GM21515 (cell line): Measurements from ENCODE around the gene SMTNL1.

Experiments
- ATAC-seq: cut with Tn5 transposase; IDR thresholded peaks from one replicate; pipeline ENCODE4 v1.9.1; 2021; ENCODE audit not compliant: unreplicated experiment

SMTNL1 gene, protein sequence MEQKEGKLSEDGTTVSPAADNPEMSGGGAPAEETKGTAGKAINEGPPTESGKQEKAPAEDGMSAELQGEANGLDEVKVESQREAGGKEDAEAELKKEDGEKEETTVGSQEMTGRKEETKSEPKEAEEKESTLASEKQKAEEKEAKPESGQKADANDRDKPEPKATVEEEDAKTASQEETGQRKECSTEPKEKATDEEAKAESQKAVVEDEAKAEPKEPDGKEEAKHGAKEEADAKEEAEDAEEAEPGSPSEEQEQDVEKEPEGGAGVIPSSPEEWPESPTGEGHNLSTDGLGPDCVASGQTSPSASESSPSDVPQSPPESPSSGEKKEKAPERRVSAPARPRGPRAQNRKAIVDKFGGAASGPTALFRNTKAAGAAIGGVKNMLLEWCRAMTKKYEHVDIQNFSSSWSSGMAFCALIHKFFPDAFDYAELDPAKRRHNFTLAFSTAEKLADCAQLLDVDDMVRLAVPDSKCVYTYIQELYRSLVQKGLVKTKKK

DNA sequence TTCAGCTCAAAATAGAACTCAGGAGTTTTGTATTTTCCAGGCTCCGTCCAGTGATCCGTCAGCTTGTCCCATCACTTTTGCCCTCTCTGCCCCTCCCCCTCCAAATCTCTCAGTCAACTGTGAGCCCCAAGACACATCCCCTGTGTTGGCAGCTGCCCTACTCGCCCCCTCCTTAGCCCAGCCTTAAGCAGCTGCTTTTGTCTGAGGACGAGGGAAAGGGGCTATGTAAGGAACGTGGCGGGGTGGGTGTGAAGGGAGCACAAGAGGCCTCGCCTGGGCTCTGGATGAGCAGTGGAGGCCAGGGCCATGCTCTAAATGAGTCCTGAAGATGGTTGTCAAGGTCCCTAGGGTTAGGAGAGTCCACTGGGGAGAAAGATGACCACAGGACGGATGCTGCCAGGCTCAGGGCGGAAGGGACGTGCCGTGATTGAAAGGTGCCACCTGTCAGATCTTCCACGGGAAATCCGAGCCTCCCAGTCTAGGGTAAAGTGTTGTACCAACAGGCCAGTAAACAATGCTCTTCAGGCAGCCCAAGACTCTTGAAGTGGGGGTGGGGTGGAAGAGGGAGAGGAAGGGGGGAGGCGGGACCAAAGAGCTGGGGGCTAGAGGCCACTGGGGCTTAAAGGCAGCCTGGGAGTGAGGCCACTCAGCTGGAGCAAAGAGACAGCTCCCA, at the start of gene SMTNL1:
Gene SMTNL1, plus strand, starts transcription at position 649 of the 673 bp plus-strand sequence. CDS start 5,048 bp downstream, outside the sequence.
- ATAC-seq: no peak

GRCh38 chr11:57487920-57488659, 49.3 kb upstream of the SMTNL1 start:
- no peak for ATAC-seq

DNA sequence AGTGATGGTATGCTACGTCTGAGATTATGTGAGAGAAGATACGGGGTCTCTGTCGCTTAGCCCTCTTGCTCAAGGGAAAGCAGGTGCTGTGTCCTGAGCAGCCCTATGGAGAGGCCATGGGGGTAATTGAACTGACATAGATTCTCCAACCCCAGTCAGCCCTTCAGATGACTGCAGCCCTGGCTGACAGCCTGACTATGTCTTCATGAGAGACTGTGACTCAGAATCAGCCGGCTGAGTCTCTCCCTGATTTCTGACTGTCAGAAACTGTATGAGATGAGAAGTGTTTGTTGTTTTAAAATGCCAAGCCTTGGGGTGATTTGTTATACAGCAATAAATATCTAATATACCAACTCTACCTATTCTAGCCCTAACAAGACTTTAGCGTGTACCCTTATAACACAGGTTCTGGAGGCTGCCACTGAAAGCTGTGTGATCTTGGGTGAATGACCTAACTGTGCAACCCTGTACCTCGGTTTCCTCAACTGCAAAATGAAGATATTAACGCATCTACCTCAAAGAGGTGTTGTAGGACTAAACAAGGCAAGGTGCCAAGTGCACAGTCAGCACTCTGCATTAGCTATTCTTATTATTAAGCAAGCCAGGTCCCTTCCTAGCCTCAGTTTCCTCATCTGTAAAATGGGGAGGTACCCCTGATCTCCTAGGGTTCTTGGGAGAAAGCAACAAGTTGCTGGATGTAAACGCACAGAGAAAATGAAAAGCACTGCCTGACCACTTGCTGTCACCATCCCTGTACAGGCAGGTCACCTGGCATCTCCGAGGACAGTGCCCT, 46.7 kb upstream of the SMTNL1 start:
- no peak for ATAC-seq

DNA sequence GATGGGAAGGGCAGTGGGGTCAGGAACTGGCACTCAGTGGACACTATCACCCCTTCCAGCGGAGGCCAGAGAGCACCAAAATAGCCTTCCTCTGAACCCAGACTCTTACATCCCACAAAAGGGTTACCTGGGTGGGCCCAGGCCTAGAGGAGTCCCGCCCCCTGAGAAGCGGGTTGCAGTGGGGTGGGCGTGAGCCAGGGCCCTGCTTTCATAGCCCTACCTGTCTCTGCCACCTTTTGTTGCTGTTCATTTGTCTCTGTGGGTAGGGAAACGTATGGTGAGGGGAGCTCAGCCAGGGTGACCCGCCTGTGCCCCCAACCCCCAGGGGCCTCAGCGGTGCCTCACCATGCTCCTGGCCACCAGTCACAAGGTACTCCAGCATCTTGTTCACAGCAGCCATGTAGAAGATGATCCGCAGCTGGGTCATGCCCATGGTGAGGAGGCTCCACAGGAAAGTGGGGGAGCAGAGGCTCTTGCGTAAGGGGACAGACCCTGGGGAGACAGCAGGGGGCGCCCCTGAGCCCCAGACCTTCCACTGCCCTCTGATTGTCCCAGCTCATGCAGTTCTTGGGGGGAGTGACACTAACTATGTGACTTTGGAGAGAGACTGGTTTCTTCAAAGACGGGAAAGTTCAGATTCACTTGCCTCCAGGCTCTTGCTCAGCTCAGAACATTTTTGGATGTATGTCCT, 45.9 kb upstream of the SMTNL1 start:
- ATAC-seq: no peak

DNA sequence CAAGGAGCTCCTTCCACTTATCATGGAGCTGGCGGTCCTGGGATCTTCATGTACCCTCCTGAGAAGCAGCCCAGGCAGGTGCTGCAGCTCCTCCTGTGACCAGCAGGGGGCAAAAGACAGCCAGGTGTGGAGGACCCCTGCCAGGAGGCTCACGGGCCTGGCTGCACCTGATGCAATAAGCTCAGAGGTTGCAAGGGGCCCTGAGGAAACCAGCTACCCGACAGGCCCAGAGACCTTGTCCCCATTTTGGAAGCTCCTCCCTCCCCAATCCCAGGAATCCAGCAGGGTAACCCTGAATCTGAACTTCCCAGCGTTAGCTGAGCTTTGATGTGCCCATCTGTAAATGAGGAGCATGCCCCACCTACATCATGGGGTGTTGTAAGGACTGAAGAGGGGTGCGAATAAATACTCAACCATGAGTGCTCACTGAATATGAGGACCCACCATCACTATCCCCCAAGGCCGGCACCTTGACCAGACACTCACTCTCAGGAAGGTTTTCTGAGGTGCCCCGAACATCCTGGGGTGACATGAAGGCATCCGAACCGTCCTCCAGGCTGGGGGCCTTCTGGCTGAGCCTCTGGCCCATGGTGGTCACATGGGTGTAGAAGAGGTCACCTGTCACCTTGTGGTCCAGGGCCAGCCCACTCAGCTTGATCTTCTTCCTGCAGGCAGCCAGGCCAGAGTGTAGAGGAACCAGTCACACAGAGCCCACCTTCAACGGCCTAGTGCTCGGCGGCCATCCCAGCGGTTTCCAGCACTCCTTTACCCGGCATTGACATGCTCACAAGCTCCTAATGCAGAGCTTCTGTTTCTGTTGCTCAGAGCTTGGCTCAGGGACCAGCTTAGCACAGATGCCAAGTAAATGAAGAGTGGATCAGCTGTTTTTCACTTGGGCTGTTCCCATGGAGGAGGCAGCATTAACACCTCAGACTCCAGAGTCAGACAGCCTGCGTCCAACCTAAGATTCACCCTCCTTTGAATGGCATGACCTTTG, 43.6 kb upstream of the SMTNL1 start:
- peak; percentile 68 for ATAC-seq

DNA sequence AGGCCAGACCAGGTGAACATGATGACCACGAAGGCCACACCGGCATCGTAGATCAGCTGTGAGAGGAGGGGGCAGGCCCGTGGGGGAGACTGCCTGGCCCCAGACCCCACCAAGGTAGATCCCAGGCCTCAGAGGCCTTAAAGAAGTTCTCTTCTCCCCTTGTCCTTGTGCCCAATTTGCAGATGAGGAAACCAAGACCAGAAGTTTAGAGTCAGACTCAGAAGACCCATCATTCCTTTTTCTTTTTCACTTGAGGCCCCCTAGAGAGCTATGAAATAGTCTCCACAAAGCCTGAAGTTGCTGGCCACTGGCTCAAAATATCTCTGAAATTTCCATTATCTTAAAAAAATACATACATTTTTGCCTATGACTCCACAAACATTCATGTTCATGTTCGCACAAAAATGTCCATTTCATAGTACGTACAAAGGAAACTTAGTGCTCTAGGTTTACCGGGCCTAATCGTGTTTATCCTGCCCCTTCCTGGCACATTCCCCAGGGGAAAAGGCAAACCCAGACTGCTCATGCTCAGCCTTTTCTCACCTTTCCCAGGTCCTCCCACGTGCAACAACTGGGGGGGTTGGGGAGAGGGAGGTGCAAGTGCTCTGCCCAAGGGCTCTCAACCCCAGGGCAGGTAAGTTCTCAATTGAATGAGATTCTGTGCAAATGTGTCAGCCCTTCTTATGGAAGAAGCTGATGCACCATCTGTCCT, 41.1 kb upstream of the SMTNL1 start:
- no peak for ATAC-seq

- no peak for ATAC-seq
These were observed 39.8 kb upstream of the SMTNL1 start for GRCh38 chr11:57497303-57498247.

DNA sequence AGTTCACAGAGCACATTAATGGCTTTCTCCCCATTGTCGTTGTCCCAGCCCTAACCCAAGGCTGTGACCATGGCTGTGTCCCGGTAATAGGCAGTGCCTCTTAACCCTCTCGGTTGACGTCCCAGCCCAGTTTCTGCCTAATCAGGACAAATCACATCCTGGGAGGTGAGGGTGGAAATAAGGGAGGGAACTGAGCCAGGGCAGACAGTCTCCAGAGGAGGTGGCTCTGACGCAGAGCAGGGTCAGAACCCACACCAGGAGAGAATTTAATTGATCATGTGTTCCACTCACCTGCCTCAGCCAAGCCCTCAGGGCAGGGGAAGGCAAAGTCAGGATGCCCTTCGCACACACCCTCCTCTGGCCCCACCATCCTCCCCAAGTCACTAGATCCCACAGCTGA, 38.9 kb upstream of the SMTNL1 start:
- ATAC-seq: no peak

GRCh38 chr11:57499413-57499982, 37.9 kb upstream of the SMTNL1 start:
- peak; percentile 98 for ATAC-seq

DNA sequence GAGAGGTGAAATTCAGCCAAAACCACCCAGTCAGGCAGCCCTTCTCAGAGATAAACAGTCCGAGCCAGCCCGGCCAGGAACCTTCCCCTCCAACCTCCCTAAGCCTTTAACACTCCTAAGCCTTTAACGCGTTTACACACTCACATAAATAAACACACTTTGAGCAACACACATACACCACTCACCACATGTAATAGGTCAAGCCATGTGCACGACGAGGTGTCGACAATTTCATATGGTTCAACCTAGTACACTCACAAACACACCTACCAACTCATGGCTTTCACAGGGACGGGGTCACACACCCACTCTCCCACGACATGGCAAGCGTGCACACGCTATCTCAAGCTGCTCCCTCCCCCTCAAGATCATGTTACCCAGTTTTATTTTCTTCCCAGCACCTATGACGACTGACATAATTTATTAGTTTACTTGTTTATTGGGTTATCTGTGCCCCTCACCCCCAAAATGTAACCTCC, 37.4 kb upstream of the SMTNL1 start:
- ATAC-seq: no peak

- ATAC-seq: no peak
These were observed 36.9 kb upstream of the SMTNL1 start for GRCh38 chr11:57500515-57500914.

- ATAC-seq: no peak
These were observed 36.5 kb upstream of the SMTNL1 start for GRCh38 chr11:57500926-57501325.

DNA sequence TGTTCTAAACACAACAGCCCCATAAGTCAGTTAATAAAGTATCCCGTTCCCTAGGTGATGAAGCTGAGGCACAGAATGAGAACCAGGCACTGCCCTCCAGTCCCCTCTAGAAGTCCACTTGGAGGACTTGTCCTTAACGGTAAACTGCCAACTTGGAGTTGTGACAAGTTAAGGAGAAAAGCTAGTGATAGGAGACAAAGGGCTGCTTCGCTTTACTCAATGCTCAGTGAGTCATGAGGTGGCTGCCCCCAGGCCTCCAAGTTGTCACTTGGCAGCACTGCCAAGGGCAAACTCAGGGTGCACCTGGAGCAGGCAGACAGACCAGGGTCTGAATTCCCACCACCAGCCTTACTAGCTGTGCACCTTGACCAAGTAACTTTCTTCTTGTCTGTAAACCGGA, 35.4 kb upstream of the SMTNL1 start:
- ATAC-seq: no peak

GRCh38 chr11:57502376-57502775, 35.0 kb upstream of the SMTNL1 start:
- ATAC-seq: no peak

- no peak for ATAC-seq
These were observed 34.5 kb upstream of the SMTNL1 start for GRCh38 chr11:57502870-57503269.

DNA sequence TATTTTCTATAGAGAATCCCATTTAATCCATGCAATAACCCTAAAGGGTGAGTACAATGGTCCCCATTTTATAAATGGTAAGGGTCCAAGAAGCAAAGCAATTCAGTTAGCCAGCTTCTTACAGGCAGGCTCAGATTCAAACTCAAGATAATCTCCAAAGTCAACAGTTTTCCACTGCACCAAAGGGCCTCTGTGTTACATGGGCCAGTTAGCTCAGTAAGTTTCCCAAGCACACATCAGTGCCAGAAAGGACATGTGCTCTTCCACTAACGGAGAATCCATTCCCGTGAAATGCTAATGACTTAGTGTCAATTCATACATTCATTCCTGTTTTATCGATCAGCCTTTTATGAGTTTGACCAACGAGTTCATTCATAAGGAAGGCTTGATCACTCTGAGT, 32.9 kb upstream of the SMTNL1 start:
- no peak for ATAC-seq

DNA sequence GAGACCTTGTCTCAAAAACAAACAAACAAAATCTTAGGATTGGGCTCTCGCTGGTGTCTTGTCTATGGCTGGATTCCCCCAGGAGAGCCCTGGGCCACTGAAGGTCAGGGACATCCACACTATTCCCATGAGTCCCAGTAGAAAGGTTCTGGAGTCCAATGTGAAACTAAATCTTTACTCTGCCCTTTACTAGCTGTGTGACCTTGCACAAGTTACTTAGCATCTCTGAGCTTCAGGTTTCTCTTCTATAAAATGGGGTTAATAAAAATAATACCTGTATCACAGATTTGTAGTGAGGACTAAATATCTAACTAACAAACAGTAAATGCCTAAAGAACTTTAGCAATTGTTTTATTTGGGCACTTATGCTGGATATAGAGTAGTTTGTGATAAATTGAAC, 30.9 kb upstream of the SMTNL1 start:
- ATAC-seq: no peak
